Renal cortex interstitium (tissue), 11 donors: Measurements from ENCODE around the gene KRAS. TPM values are rescaled to one million over a fixed set of nuclear protein-coding genes. Genes with fewer than 3 reads are reported as not detected.

ENCODE experiments used
- DNase-seq, 11 donors: peaks; one replicate each; pipeline ENCODE4 v3.0.0-alpha.2; 2013; ENCODE audit warnings: low read depth in 9 of 11, low spot score in 4 of 11; ENCODE audit errors: extremely low read depth in 1 of 11
- polyA plus RNA-seq, 3 donors: library from polyadenylated mRNA; unstranded; fragments of 120-200 nt; gene quantifications; one replicate each; pipeline ENCODE4 v1.2.1, GENCODE V29; 2013; ENCODE audit not compliant: insufficient read length in 3 of 3

KRAS gene
- polyA plus RNA-seq, 3 donors: 34.1 to 40.1 (median 37.2) TPM

- DNase-seq: no peak
Measured at GRCh38 chr12:25264114-25264513, 13.4 kb upstream of the KRAS start.

- DNase-seq: no peak
Measured at GRCh38 chr12:25263594-25263993, 12.9 kb upstream of the KRAS start.

DNA sequence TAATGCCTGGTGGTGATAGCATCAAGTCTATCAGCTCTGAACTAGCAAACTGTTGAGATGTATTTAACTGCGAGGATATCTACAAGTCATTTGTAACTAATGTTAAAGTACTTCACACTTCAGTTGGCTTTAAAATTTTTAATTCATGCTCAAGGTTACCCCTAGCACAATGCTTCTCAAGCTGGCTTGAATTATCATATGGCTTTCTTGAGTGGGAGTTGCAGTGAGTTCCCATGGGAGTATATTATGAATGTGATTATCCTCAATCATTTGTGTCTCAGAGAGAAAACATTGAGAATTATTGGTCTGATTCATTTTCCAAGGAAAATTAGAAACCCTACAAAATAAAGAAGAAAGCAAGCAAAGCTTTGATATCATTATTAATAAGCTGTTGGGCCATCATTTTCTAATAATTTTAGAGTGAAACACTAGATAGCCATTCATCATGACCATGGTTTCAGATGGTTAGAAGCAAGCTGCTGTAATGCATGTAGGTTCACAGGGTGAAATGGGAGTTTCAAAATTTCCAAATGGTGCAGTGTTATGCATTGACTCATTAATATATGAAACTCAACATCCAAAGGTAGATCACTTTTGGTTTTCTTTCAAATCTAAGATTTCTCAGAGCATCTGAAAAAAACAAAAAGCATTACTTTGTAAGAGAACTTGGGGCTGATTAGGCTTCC lies 11.8 kb upstream of the KRAS start:
- DNase-seq: no peak

GRCh38 chr12:25257590-25258324 lies 7.0 kb upstream of the KRAS start:
- DNase-seq: no peak

- DNase-seq: no peak
Measured at GRCh38 chr12:25256826-25257225, 6.1 kb upstream of the KRAS start.

- no peak for DNase-seq
Measured at GRCh38 chr12:25256005-25256404, 5.3 kb upstream of the KRAS start.

DNA sequence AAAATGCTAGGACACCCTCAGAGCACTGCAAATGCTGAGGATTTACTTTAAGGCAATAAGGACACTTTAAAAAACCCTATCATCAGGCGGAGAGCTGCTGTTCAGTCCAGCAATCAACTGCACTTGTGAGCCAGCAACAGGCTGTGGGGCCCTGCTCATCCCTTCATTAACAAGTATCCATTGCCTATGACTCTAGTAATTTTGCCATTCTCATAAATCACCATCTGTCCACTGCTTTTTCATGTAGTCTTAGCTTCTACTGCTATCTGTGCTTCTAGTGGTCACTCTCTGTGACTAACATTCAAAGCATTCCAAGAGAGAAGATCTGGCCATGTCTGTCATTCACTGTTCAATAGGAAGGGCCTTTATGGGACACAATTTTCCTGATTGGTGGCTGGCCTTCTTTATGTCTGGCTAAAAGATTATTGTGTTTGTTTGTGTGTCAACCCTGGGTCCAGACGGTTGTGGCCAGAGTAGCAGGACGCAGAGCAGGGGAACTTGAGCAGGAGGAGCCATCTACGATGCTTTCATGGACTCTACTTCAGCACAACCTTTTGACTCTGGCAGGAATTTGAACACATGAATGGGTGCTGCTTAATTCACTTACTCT lies 3.6 kb upstream of the KRAS start:
- no peak for DNase-seq

DNA sequence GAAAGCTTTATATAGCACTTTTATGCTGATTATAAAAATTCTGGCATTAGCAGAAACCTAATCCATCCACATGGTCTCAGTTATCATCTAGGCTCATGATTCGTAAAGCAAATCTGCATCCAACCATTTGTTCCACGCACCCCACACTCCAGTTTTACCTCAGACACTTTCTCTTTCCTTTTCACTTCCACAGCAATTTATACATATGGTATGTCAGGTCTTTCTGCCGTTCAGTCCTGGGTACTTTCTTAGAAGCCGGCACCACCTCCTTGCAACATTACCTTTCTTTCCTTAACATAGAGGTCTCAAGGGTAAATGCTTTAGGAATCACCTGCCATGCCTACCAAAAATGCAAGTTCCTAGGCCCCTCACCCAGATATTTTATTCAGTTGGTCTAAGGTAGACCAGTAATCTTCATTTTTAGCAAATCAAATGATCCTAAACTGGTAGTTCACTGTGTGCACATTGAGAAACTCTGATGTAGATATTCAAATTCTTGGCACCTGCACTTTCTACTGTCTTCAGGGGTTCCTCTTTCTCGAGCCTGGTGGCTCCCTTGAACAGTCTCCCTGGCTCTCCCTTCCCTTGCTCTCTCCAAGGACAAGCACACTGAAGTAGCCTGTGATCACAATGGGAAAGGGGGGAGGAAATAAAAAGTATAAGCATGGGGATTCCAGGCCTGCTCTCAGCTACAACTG lies 2.8 kb upstream of the KRAS start:
- no peak for DNase-seq

- no peak for DNase-seq
Measured at GRCh38 chr12:25252946-25253345, 2.2 kb upstream of the KRAS start.

DNA sequence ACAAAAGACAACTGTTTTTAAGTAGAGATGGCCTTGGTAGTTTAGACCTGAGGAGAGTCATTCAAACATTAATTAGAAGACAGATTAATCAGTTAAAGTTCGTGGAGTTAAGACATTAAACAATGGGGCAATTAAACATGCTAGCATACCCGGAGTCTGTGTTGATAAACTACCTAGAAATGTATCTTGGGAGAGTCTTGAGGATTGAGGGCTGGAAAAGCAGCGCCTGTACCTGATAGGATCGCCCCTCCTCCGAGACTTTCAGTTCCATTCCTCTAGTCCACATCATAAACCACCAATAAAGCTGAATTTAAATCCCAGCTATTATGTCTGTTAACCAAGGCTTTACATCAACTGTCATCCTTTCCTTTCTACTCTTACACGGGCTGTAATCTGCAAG lies 1.0 kb upstream of the KRAS start:
- DNase-seq: no peak

GRCh38 chr12:25249931-25250738 lies 594 bp downstream of the KRAS start:
- peak in 8 of 11 donors; percentile 10 to 51 (median 32) for DNase-seq

- DNase-seq: no peak
Measured at GRCh38 chr12:25248732-25249131, 2.0 kb downstream of the KRAS start.

DNA sequence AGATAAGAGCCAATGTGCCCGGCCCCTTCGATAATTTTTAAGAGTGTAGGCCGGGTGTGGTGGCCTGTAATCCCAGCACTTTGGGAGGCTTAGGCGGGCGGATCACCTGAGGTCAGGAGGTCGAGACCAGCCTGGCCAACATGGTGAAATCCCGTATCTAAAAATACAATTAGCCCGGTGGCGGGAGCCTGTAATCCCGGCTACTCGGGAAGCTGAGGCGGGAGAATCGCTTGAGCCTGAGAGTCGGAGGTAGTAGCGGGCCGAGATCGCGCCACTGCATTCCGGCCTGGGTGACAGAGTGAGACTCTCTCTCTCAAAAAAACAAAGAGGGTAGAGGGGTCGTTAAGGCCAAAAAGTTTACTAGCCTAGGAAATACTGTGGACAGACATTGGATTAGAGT lies 2.6 kb downstream of the KRAS start:
- no peak for DNase-seq

- DNase-seq: no peak
Measured at GRCh38 chr12:25245491-25245890, 5.2 kb downstream of the KRAS start.

- no peak for DNase-seq
Measured at GRCh38 chr12:25243680-25243990, 7.1 kb downstream of the KRAS start.

DNA sequence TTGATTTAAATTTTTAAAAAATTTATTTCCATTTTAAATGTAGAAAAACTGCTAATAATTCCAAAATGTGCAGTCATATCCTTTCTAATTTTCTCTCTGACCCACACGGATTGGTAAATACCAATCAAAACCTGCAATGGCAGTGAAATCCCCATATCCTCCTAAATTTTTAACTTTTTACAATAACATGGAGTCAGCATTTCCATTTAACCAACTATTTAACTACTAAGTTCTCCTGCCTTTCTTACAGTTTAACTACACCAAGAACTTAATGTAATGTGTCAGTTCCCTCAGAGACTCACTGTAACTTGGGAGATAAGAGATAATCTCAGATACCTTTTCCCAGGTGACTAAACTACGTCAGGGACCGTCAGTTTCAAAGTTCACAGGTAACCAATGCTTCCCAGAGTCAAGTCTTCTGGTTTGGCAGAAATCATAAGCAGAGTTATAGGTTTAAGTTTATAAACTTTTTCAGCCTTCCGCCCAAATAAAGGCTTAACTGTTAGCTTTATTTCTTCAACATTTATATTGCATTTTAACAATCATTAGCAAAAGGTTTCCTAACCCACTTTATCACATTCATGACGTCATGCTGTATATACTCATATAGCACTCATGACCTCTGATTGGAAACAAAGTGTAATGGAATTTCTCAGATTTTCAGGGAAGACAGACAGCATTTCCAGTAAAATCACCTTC lies 7.6 kb downstream of the KRAS start:
- DNase-seq: no peak

GRCh38 chr12:25241167-25242020 lies 9.3 kb downstream of the KRAS start:
- peak in 3 of 11 donors; percentile 21 to 52 (median 26) for DNase-seq

DNA sequence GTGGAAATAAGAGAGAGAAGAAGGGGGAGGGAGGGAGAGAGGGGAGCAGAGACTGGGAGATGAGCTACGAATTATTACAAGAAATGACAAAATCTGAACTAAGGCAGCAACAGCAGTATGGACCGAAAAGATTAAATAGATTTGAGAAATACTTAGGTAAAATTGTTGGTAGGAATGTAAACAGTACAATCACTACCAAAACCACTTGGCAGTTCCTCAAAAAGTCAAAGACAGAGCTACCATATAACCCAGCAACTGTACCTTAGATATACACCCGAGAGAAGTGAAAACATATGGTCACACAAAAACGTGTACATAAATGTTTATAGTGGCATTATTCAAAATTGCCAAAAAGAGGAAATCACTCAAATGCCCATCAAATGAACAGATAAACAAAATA lies 14.1 kb downstream of the KRAS start:
- DNase-seq: no peak
